GM23338 (cell line): Measurements from ENCODE around the gene SLC45A1. TPM values are rescaled to one million over a fixed set of nuclear protein-coding genes. Genes with fewer than 3 reads are reported as not detected.

Experiments used
- ATAC-seq: fragments of 200-7000 bp; cut with Tn5 transposase; 3 replicates; pipeline ENCODE4 v1.9.1; 2020
- DNase-seq: peaks from one replicate; pipeline ENCODE4 v3.0.0-alpha.2; 2015; ENCODE audit warnings: low spot score
- H2AFZ ChIP-seq: fragments of 200-600 bp; sonication (generic); 2 replicates; pipeline ENCODE4 v1.8.0; 2016; ENCODE audit warnings: antibody characterized with exemption, mild to moderate bottlenecking, moderate library complexity
- H3F3A ChIP-seq: fragments of 200-600 bp; sonication (generic); replicated peaks from 2 replicates; pipeline ENCODE4 v1.8.0; 2017; ENCODE audit warnings: antibody characterized with exemption, mixed run types, low read depth
- H3K27ac ChIP-seq: fragments of 200-600 bp; sonication (generic); 2 replicates; pipeline ENCODE4 v1.6.1; 2016; ENCODE audit warnings: low read depth
- H3K27me3 ChIP-seq: fragments of 200-600 bp; sonication (generic); 2 replicates; pipeline ENCODE4 v1.8.0; 2016; ENCODE audit warnings: mild to moderate bottlenecking, mixed run types, moderate library complexity; ENCODE audit not compliant: insufficient read depth
- H3K36me3 ChIP-seq: fragments of 200-600 bp; sonication (generic); 2 replicates; pipeline ENCODE4 v1.8.0; 2016; ENCODE audit warnings: mild to moderate bottlenecking; ENCODE audit not compliant: insufficient read depth
- H3K4me1 ChIP-seq: fragments of 200-600 bp; sonication (generic); 2 replicates; pipeline ENCODE4 v1.8.0; 2016; ENCODE audit warnings: mild to moderate bottlenecking, moderate library complexity; ENCODE audit not compliant: insufficient read depth
- H3K4me2 ChIP-seq: fragments of 200-600 bp; sonication (generic); 2 replicates; pipeline ENCODE4 v1.7.1; 2017; ENCODE audit warnings: mixed run types
- H3K4me3 ChIP-seq: fragments of 200-600 bp; sonication (generic); 2 replicates; pipeline ENCODE4 v1.6.1; 2016; ENCODE audit warnings: mixed run types
- H3K79me2 ChIP-seq: fragments of 200-600 bp; sonication (generic); replicated peaks from 2 replicates; pipeline ENCODE4 v1.8.0; 2017; ENCODE audit warnings: mild to moderate bottlenecking; ENCODE audit not compliant: insufficient read depth
- H3K9me2 ChIP-seq: fragments of 200-600 bp; sonication (generic); 2 replicates; pipeline ENCODE4 v1.8.0; 2017; ENCODE audit not compliant: insufficient read depth
- H4K20me1 ChIP-seq: fragments of 200-600 bp; sonication (generic); replicated peaks from 2 replicates; pipeline ENCODE4 v1.8.0; 2017; ENCODE audit warnings: mild to moderate bottlenecking; ENCODE audit not compliant: insufficient read depth
- H3K27ac Mint-ChIP-seq: 2 replicates; pipeline ENCODE4 v1.8.0; 2020; ENCODE audit warnings: inconsistent platforms, mild to moderate bottlenecking, moderate library complexity, mixed read lengths
- H3K27me3 Mint-ChIP-seq: 3 replicates; pipeline ENCODE4 v1.8.0; 2022; ENCODE audit warnings: low read depth, mild to moderate bottlenecking, moderate library complexity, mixed read lengths, inconsistent platforms; ENCODE audit not compliant: insufficient read depth, poor library complexity
- H3K36me3 Mint-ChIP-seq: 3 replicates; pipeline ENCODE4 v1.8.0; 2021; ENCODE audit warnings: low read depth, mild to moderate bottlenecking, inconsistent platforms, moderate library complexity, mixed read lengths
- H3K4me1 Mint-ChIP-seq: 3 replicates; pipeline ENCODE4 v1.8.0; 2020; ENCODE audit warnings: mild to moderate bottlenecking, inconsistent platforms, mixed read lengths
- H3K4me3 Mint-ChIP-seq: 3 replicates; pipeline ENCODE4 v1.8.0; 2021; ENCODE audit warnings: moderate library complexity, mild to moderate bottlenecking, inconsistent platforms, mixed read lengths
- H3K9me3 Mint-ChIP-seq: 3 replicates; pipeline ENCODE4 v1.8.0; 2020; ENCODE audit warnings: moderate library complexity, mild to moderate bottlenecking, inconsistent platforms, mixed read lengths
- CREB1 ChIP-seq: fragments of 250-450 bp; sonication (Bioruptor Pico); IDR thresholded peaks from 2 replicates; pipeline ENCODE4 v1.5.0; 2020; ENCODE audit warnings: low read depth, mild to moderate bottlenecking, moderate library complexity
- EZH2phosphoT487 ChIP-seq: fragments of 200-600 bp; sonication (generic); IDR thresholded peaks from one replicate; pipeline ENCODE4 v1.8.1; 2018; ENCODE audit warnings: antibody characterized with exemption; ENCODE audit not compliant: unreplicated experiment
- NANOG ChIP-seq: IDR thresholded peaks from 2 replicates; pipeline ENCODE4 v1.6.1; 2016; ENCODE audit warnings: antibody characterized with exemption, borderline replicate concordance
- POLR2AphosphoS5 ChIP-seq: IDR thresholded peaks from 2 replicates; pipeline ENCODE4 v1.6.1; 2016; ENCODE audit warnings: antibody characterized with exemption, low read depth
- STAT1 ChIP-seq: IDR thresholded peaks from one replicate; pipeline ENCODE4 v1.6.1; 2016; ENCODE audit warnings: antibody characterized with exemption; ENCODE audit not compliant: unreplicated experiment
- ZNF114 ChIP-seq: fragments of 250-450 bp; sonication (Bioruptor Pico); IDR thresholded peaks from 2 replicates; pipeline ENCODE4 v1.5.0; 2020; ENCODE audit warnings: mild to moderate bottlenecking, moderate library complexity
- ZNF462 ChIP-seq: fragments of 250-450 bp; sonication (Bioruptor Pico); IDR thresholded peaks from 2 replicates; pipeline ENCODE4 v1.5.0; 2020; ENCODE audit warnings: mild to moderate bottlenecking, moderate library complexity
- polyA plus RNA-seq: library from polyadenylated mRNA; unstranded; fragments of >200 nt; fragmentation: Nextera tagmentation; extraction: Ambion mirVana; gene quantifications from 2 replicates; pipeline ENCODE4 v1.2.1, GENCODE V29; 2016
- total RNA-seq: library from RNA; depleted of rRNA; stranded (reverse); fragments of >200 nt; shearing (Covaris generic); gene quantifications from 2 replicates; pipeline ENCODE4 v1.2.3, GENCODE V29; 2014

Gene SLC45A1
- total and polyA plus RNA-seq, 2 experiments from 2014 or later: 1.3 to 2.3 TPM

GRCh38 chr1:8363186-8363766, 45.4 kb downstream of the SLC45A1 start (continued):
- no peak for TF ChIP-seq ZNF462 (CRISPR knock-in tag)

- H3K27me3 ChIP-seq: no peaks in the 10 kb centered on the region
- no peaks in the 10 kb centered on the region for H3K9me2 ChIP-seq
- no peak overlapping the region for H3K4me2 ChIP-seq
- peaks cover 8% of the 10 kb centered on the region for H3K36me3 ChIP-seq
- Mint-ChIP-seq H3K9me3 (no peaks in the 10 kb centered on the region), H3K27ac (no peak overlapping the region), H3K27me3 (peaks cover 12% of the 10 kb centered on the region), H3K4me1 (peaks cover 24% of the 10 kb centered on the region), H3K36me3 (peaks cover 48% of the 10 kb centered on the region), H3K4me3 (no peak overlapping the region)
- DNase-seq (no peak), ATAC-seq (no peak)
- H3K79me2 ChIP-seq: peaks cover 33% of the 10 kb centered on the region
- H2AFZ ChIP-seq: no peak overlapping the region
- H3F3A ChIP-seq: no peaks in the 10 kb centered on the region
- peaks cover 11% of the 10 kb centered on the region; the same call in 1 of the 2 replicates for H3K4me1 ChIP-seq
- H3K4me3 ChIP-seq: no peak overlapping the region
- TF ChIP-seq EZH2phosphoT487 (no peak), CREB1 (CRISPR knock-in tag) (no peak), NANOG (no peak), POLR2AphosphoS5 (no peak), STAT1 (no peak), ZNF114 (CRISPR knock-in tag) (no peak)
- H4K20me1 ChIP-seq: peaks cover 16% of the 10 kb centered on the region
- no peak overlapping the region for H3K27ac ChIP-seq
Measured at GRCh38 chr1:8363767-8364301, 45.9 kb downstream of the SLC45A1 start.
